K562 (cell line): ENCODE measurements around the gene AKR1A1. TPM values are rescaled to one million over a fixed set of nuclear protein-coding genes. Genes with fewer than 3 reads are reported as not detected.

Experiments used
- ADNP ChIP-seq: fragments of 200-800 bp; sonication (Bioruptor generic); IDR thresholded peaks from 2 replicates; pipeline ENCODE4 v1.6.1; 2016; ENCODE audit warnings: missing genetic modification characterization, missing compliant biosample characterization
- ETV1 ChIP-seq: fragments of 450-650 bp; conservative IDR thresholded peaks from 2 replicates; pipeline ENCODE4 v1.6.1; 2016; ENCODE audit warnings: missing genetic modification characterization, control low read depth, low read depth, missing compliant biosample characterization
- KAT8 ChIP-seq: fragments of 450-650 bp; IDR thresholded peaks from 2 replicates; pipeline ENCODE4 v1.6.1; 2016; ENCODE audit warnings: low read depth, mild to moderate bottlenecking
- KDM4B ChIP-seq, 2 experiments: fragments of 450-650 bp in 1 of 2; sonication (generic) in 1 of 2; IDR thresholded peaks; 2 replicates each; pipeline ENCODE4 v1.6.1; 2016 to 2017; ENCODE audit warnings: borderline replicate concordance in 2 of 2, antibody characterized with exemption in 1 of 2, low read depth in 1 of 2, mild to moderate bottlenecking in 1 of 2
- MCM2 ChIP-seq: fragments of 450-650 bp; IDR thresholded peaks from 2 replicates; pipeline ENCODE4 v1.6.1; 2017; ENCODE audit warnings: low read depth, mild to moderate bottlenecking
- NKRF ChIP-seq: fragments of 450-650 bp; IDR thresholded peaks from 2 replicates; pipeline ENCODE4 v1.6.1; 2016; ENCODE audit warnings: borderline replicate concordance
- SREBF1 ChIP-seq: fragments of 150-350 bp; IDR thresholded peaks from 2 replicates; pipeline ENCODE4 v1.6.1; 2014; ENCODE audit warnings: antibody characterized with exemption, low read depth, low read length, borderline replicate concordance
- ZNF140 ChIP-seq: fragments of 250-450 bp; sonication (Bioruptor Pico); IDR thresholded peaks from 2 replicates; pipeline ENCODE4 v1.8.0; 2021; ENCODE audit warnings: moderate library complexity, mild to moderate bottlenecking, inconsistent platforms
- ZNF143 ChIP-seq: sonication (generic); formaldehyde crosslinking; IDR thresholded peaks from 2 replicates; pipeline ENCODE4 v1.9.0; 2022; ENCODE audit warnings: mild to moderate bottlenecking, missing genetic modification reagents
- ZNF212 ChIP-seq: fragments of 450-650 bp; formaldehyde crosslinking; IDR thresholded peaks from 2 replicates; pipeline ENCODE4 v1.4.0; 2020; ENCODE audit warnings: mild to moderate bottlenecking
- ZNF217 ChIP-seq: sonication (generic); formaldehyde crosslinking; IDR thresholded peaks from 2 replicates; pipeline ENCODE4 v1.8.0; 2022; ENCODE audit warnings: mild to moderate bottlenecking, missing genetic modification reagents
- ZNF354B ChIP-seq: fragments of 250-450 bp; sonication (Bioruptor Pico); IDR thresholded peaks from 2 replicates; pipeline ENCODE4 v1.4.0; 2020
- ZNF668 ChIP-seq: fragments of 250-450 bp; sonication (Bioruptor Pico); IDR thresholded peaks from 2 replicates; pipeline ENCODE4 v1.8.0; 2022; ENCODE audit warnings: mild to moderate bottlenecking, inconsistent platforms
- polyA plus RNA-seq, 8 experiments: library from polyadenylated mRNA; depleted of rRNA in 4 of 8; stranded (reverse) in 5 of 8; unstranded in 3 of 8; fragments of >200 nt; fragmentation: Nextera tagmentation in 2 of 8; fragmentation: Illumina TruSeq in 1 of 8; extraction: Ambion mirVana in 2 of 8; extraction: Trizol in 1 of 8; gene quantifications; 2 replicates each; pipeline versions ENCODE4 v1.2.1 to v1.2.3, GENCODE V29; 2011 to 2014; ENCODE audit warnings: inconsistent platforms in 1 of 8, missing spikeins in 1 of 8
- total RNA-seq, 7 experiments: library from RNA; depleted of rRNA in 6 of 7; stranded (reverse); fragments of >200 nt in 6 of 7; fragmentation: Illumina TruSeq in 2 of 7; extraction: Trizol in 2 of 7; gene quantifications; 2 replicates each; pipeline versions ENCODE4 v1.2.1 to v1.2.3, GENCODE V29; 2011 to 2021; ENCODE audit warnings: low replicate concordance in 1 of 7
- TF ChIP-seq, protein P1 (sequence below), 2 experiments: fragments of 450-650 bp; IDR thresholded peaks; 2 replicates each; pipeline ENCODE4 v1.6.1; 2018; ENCODE audit warnings: mild to moderate bottlenecking in 2 of 2, low read depth in 1 of 2; ENCODE audit not compliant: partially characterized antibody in 2 of 2
- TF ChIP-seq, protein P2 (sequence below): fragments of 250-450 bp; sonication (Bioruptor Pico); IDR thresholded peaks from 2 replicates; pipeline ENCODE4 v1.4.0; 2020

Gene AKR1A1
- total and polyA plus RNA-seq, 9 of the 15 experiments (the other 6 are each of a cell fraction or from before 2014, with no cell fraction given), result 68.6 to 211 (median 132) TPM

DNA sequence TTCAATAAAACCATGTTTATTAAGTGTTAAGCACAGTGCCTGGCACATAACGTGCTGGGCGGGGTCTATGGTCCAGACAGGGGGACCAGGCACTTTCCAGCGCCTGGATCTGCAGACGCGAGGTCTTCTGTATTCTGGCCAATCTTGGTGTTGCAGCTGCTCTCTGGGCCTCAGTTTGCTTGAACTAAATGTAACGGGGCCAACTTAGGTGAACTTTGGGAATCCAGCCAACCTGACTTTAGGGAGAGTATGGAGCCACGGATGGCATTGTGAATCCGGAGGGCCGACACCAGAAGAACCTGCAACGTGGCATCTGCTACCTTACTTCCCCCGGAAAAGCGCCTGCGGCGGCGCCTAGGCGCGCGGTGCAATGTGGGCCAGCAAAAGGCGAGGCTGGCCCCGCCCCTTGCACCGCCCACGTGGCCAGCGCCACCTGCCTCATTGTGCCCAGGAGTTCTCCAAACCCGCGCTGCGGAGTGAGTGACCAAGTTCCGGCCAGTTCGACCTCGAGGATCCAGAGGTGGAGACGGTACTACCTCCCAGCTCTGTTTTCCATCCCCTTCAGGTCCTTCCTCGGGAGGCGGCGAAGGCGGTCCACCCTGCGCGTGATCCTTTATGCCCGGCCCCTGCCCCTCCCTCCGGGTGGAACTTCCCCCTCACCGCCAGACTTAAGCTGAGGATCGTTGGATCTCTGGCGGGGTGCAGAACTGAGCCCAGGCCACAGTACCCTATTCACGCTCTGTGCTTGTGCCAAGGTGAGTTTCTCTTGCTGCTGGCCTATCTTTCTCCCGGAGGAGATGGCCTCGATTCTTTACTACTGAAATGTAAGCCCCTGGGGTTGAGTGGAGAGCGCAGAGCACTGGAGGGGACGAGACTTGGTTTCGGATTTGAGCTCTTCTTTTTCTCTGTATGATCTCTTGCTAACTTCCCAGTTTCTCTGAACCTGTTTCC lies at the start of gene AKR1A1 (continued):
- TF ChIP-seq, protein P1, sequence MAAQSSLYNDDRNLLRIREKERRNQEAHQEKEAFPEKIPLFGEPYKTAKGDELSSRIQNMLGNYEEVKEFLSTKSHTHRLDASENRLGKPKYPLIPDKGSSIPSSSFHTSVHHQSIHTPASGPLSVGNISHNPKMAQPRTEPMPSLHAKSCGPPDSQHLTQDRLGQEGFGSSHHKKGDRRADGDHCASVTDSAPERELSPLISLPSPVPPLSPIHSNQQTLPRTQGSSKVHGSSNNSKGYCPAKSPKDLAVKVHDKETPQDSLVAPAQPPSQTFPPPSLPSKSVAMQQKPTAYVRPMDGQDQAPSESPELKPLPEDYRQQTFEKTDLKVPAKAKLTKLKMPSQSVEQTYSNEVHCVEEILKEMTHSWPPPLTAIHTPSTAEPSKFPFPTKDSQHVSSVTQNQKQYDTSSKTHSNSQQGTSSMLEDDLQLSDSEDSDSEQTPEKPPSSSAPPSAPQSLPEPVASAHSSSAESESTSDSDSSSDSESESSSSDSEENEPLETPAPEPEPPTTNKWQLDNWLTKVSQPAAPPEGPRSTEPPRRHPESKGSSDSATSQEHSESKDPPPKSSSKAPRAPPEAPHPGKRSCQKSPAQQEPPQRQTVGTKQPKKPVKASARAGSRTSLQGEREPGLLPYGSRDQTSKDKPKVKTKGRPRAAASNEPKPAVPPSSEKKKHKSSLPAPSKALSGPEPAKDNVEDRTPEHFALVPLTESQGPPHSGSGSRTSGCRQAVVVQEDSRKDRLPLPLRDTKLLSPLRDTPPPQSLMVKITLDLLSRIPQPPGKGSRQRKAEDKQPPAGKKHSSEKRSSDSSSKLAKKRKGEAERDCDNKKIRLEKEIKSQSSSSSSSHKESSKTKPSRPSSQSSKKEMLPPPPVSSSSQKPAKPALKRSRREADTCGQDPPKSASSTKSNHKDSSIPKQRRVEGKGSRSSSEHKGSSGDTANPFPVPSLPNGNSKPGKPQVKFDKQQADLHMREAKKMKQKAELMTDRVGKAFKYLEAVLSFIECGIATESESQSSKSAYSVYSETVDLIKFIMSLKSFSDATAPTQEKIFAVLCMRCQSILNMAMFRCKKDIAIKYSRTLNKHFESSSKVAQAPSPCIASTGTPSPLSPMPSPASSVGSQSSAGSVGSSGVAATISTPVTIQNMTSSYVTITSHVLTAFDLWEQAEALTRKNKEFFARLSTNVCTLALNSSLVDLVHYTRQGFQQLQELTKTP (IDR thresholded peaks at IDR 0.05; ENCODE audit: low read depth in 1 of 2, partially characterized antibody in 2 of 2), result peak; percentile 26 to 52
- no peak for TF ChIP-seq ZNF140 (CRISPR knock-in tag)
- no peak for TF ChIP-seq ZNF217 (CRISPR knock-in tag)
- TF ChIP-seq KDM4B (IDR thresholded peaks at IDR 0.05; ENCODE audit: borderline replicate concordance in 2 of 2, low read depth in 1 of 2), result no peak; a peak in 2 of 4 replicates
- no peak; the same call in 1 of the 2 replicates for TF ChIP-seq ADNP (tag)
- TF ChIP-seq ZNF143 (CRISPR knock-in tag), result peak; percentile 82
- no peak for TF ChIP-seq KAT8
- no peak for TF ChIP-seq ZNF354B
- TF ChIP-seq MCM2, result no peak
- TF ChIP-seq ETV1 (tag), result peak; percentile 31; the same call in 1 of the 2 replicates
- TF ChIP-seq ZNF668, result no peak; the same call in 1 of the 2 replicates
- 0 out of 2 replicates have a peak, but pooled peaks have one; percentile 27 for TF ChIP-seq SREBF1
- TF ChIP-seq ZNF212 (CRISPR knock-in tag), result no peak
- TF ChIP-seq NKRF, result peak; percentile 99
- TF ChIP-seq, protein P2, sequence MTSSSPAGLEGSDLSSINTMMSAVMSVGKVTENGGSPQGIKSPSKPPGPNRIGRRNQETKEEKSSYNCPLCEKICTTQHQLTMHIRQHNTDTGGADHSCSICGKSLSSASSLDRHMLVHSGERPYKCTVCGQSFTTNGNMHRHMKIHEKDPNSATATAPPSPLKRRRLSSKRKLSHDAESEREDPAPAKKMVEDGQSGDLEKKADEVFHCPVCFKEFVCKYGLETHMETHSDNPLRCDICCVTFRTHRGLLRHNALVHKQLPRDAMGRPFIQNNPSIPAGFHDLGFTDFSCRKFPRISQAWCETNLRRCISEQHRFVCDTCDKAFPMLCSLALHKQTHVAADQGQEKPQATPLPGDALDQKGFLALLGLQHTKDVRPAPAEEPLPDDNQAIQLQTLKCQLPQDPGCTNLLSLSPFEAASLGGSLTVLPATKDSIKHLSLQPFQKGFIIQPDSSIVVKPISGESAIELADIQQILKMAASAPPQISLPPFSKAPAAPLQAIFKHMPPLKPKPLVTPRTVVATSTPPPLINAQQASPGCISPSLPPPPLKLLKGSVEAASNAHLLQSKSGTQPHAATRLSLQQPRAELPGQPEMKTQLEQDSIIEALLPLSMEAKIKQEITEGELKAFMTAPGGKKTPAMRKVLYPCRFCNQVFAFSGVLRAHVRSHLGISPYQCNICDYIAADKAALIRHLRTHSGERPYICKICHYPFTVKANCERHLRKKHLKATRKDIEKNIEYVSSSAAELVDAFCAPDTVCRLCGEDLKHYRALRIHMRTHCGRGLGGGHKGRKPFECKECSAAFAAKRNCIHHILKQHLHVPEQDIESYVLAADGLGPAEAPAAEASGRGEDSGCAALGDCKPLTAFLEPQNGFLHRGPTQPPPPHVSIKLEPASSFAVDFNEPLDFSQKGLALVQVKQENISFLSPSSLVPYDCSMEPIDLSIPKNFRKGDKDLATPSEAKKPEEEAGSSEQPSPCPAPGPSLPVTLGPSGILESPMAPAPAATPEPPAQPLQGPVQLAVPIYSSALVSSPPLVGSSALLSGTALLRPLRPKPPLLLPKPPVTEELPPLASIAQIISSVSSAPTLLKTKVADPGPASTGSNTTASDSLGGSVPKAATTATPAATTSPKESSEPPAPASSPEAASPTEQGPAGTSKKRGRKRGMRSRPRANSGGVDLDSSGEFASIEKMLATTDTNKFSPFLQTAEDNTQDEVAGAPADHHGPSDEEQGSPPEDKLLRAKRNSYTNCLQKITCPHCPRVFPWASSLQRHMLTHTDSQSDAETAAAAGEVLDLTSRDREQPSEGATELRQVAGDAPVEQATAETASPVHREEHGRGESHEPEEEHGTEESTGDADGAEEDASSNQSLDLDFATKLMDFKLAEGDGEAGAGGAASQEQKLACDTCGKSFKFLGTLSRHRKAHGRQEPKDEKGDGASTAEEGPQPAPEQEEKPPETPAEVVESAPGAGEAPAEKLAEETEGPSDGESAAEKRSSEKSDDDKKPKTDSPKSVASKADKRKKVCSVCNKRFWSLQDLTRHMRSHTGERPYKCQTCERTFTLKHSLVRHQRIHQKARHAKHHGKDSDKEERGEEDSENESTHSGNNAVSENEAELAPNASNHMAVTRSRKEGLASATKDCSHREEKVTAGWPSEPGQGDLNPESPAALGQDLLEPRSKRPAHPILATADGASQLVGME (CRISPR knock-in tag), result no peak
